Measurements from ENCODE around the gene GTF2A1.

- TF ChIP-seq POLR2A (IDR thresholded peaks at IDR 0.05) = no peak
- TF ChIP-seq POLR2AphosphoS5 (IDR thresholded peaks at IDR 0.05) = no peak
- TF ChIP-seq, protein P1, sequence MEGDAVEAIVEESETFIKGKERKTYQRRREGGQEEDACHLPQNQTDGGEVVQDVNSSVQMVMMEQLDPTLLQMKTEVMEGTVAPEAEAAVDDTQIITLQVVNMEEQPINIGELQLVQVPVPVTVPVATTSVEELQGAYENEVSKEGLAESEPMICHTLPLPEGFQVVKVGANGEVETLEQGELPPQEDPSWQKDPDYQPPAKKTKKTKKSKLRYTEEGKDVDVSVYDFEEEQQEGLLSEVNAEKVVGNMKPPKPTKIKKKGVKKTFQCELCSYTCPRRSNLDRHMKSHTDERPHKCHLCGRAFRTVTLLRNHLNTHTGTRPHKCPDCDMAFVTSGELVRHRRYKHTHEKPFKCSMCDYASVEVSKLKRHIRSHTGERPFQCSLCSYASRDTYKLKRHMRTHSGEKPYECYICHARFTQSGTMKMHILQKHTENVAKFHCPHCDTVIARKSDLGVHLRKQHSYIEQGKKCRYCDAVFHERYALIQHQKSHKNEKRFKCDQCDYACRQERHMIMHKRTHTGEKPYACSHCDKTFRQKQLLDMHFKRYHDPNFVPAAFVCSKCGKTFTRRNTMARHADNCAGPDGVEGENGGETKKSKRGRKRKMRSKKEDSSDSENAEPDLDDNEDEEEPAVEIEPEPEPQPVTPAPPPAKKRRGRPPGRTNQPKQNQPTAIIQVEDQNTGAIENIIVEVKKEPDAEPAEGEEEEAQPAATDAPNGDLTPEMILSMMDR (IDR thresholded peaks at IDR 0.05) = no peak
Observed at GRCh38 chr14:81205639-81206038, 15.1 kb downstream of the GTF2A1 start.
